ENCODE measurements around the gene PROM1. TPM values are rescaled to one million over a fixed set of nuclear protein-coding genes. Genes with fewer than 3 reads are reported as not detected.

PROM1 gene
- total and polyA plus RNA-seq, 5 donors from 2014 or later = 2.9 TPM; not detected in 4

- Histone ChIP-seq H3K4me1 (ENCODE audit: control insufficient read depth, insufficient read depth, low read length, poor library complexity, severe bottlenecking) (no peaks in the 10 kb centered on the region), H3K27me3 (ENCODE audit: control insufficient read depth, insufficient read depth, low read length) (no peaks in the 10 kb centered on the region), H3K27ac (ENCODE audit: insufficient read depth, low read length, poor library complexity, severe bottlenecking) (no peak overlapping the region), H3K4me3 (ENCODE audit: low read depth, low read length) (no peak overlapping the region), H3K36me3 (ENCODE audit: control insufficient read depth, insufficient read depth, low read length) (no peaks in the 10 kb centered on the region), H3K9me3 (ENCODE audit: control insufficient read depth in 2 of 2, low read length in 2 of 2) (no peaks in the 10 kb centered on the region)
- H3K4me1 Mint-ChIP-seq = no peaks in the 10 kb centered on the region
- H3K27me3 Mint-ChIP-seq = peaks cover 4% of the 10 kb centered on the region
- peaks cover 0 to 3% (median 0%) of the 10 kb centered on the region in 7 donors for H3K9me3 Mint-ChIP-seq
- no peak overlapping the region for H3K27ac Mint-ChIP-seq
- H3K4me3 Mint-ChIP-seq = no peak overlapping the region
- ATAC-seq (ENCODE audit: low read depth in 2 of 2) (no peak), DNase-seq (no peak)
- no peaks in the 10 kb centered on the region for H3K36me3 Mint-ChIP-seq
Measured at GRCh38 chr4:15976456-15977447, 107.1 kb downstream of the PROM1 start.

DNA sequence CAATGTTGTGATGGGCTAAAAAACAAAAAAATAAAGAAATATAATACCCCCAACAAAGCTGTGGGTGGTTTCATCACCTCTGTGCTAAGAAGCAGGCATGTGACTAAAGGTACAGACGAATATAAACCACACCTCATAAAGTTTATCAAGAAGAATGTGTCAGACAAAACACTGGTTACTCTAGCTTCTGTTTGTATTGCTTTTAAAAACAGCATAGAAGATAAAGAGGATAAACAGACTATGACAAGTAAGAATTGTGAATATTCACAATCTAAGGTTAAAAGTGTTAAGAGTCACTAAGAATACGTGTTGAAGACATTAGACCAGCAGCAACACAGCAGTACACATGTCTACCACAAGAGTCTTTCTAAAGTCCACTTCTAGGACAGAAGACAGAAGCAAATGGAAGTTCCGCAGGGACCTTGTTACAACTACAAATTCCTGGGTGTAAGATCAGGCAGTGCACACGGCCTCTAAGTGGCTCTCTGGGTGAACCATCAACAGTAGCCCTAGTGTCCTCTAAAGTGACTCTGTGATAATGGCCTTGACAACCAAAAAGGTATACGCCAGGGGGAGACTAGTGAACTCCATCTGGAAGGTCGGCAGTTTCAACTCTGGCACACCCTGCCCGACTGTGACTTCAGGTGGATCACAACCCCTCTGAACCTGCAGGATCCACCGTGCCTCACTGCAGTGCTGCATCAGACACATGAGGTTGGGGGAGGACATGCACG is 112.6 kb downstream of the PROM1 start:
- no peaks in the 10 kb centered on the region for H3K27me3 ChIP-seq (ENCODE audit: control insufficient read depth, insufficient read depth, low read length)
- ATAC-seq (ENCODE audit: low read depth in 2 of 2) (no peak), DNase-seq (no peak)
- H3K9me3 ChIP-seq (ENCODE audit: control insufficient read depth in 2 of 2, low read length in 2 of 2) = no peaks in the 10 kb centered on the region
- no peaks in the 10 kb centered on the region for H3K36me3 ChIP-seq (ENCODE audit: control insufficient read depth, insufficient read depth, low read length)
- no peaks in the 10 kb centered on the region for H3K4me1 ChIP-seq (ENCODE audit: control insufficient read depth, insufficient read depth, low read length, poor library complexity, severe bottlenecking)
- peaks cover 0 to 3% (median 0%) of the 10 kb centered on the region in 7 donors for H3K9me3 Mint-ChIP-seq
- H3K4me1 Mint-ChIP-seq = no peaks in the 10 kb centered on the region
- H3K27me3 Mint-ChIP-seq = peaks cover 7% of the 10 kb centered on the region
- H3K36me3 Mint-ChIP-seq = peaks cover 7% of the 10 kb centered on the region
- no peak overlapping the region for H3K4me3 Mint-ChIP-seq
- H3K27ac Mint-ChIP-seq = no peak overlapping the region
- H3K27ac ChIP-seq (ENCODE audit: insufficient read depth, low read length, poor library complexity, severe bottlenecking) = no peak overlapping the region
- no peak overlapping the region for H3K4me3 ChIP-seq (ENCODE audit: low read depth, low read length)

DNA sequence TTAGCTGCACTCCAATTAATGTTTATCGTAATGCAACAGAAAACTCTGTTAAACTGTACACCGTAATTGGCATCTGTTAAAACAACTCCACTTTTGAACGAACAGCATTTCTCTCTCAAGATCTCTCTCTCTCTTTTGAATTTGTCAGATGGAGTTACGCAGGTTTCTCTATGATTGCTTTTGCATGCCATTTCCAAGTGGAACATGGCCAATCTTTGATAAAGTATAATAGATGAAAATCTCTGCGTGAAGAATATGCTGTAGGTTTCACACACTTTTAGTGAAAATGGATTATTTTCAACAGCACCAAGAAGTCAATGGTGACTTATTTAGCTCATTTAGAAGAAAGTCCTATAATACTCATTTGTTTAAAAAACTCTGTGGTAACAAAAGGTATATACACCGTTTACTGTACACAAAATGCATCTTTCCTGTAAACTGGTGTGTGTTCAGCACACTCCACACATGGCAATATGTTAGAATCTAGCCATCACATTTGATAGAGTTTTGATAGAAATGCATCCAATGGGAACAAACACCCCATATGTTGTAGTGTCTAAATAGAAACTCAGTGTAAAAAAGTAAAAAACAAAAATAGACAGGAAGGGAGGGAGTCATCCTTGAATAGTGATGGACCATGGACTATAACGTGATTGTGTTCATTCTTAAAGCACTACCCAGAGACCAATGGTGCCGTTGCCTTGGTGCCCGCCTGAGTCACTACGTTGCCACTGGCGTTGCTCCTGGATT is 115.1 kb downstream of the PROM1 start:
- Mint-ChIP-seq H3K9me3 (peaks cover 0 to 6% (median 0%) of the 10 kb centered on the region in 7 donors), H3K27me3 (peaks cover 7% of the 10 kb centered on the region), H3K4me3 (no peak overlapping the region), H3K27ac (no peak overlapping the region), H3K36me3 (peaks cover 7% of the 10 kb centered on the region), H3K4me1 (no peaks in the 10 kb centered on the region)
- Histone ChIP-seq H3K9me3 (ENCODE audit: control insufficient read depth in 2 of 2, low read length in 2 of 2) (no peaks in the 10 kb centered on the region), H3K27me3 (ENCODE audit: control insufficient read depth, insufficient read depth, low read length) (no peaks in the 10 kb centered on the region), H3K36me3 (ENCODE audit: control insufficient read depth, insufficient read depth, low read length) (no peaks in the 10 kb centered on the region), H3K27ac (ENCODE audit: insufficient read depth, low read length, poor library complexity, severe bottlenecking) (no peak overlapping the region), H3K4me1 (ENCODE audit: control insufficient read depth, insufficient read depth, low read length, poor library complexity, severe bottlenecking) (no peaks in the 10 kb centered on the region), H3K4me3 (ENCODE audit: low read depth, low read length) (no peak overlapping the region)
- ATAC-seq (ENCODE audit: low read depth in 2 of 2) (no peak), DNase-seq (no peak)

DNA sequence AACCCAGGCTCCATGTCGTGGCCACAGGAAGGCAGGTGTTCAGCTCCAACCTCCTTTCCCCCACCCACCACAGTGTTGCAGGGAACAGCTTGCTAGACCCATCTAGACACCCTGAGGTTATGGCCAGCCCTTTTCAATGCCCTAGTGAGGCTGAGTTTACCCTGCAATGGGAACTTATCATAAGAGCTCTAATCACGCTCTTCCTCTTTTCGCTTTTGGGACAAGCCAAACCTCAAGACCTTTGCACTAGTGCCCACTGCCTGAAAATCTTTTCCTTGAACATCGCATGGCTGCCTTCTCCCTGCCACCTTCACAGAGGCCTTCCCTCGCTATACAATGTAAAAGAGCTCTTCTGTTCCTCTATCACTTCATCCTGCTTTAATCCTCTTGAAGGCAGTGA is 118.5 kb downstream of the PROM1 start:
- no peaks in the 10 kb centered on the region for H3K4me1 ChIP-seq (ENCODE audit: control insufficient read depth, insufficient read depth, low read length, poor library complexity, severe bottlenecking)
- H3K27me3 ChIP-seq (ENCODE audit: control insufficient read depth, insufficient read depth, low read length) = no peaks in the 10 kb centered on the region
- no peak for DNase-seq
- H3K9me3 ChIP-seq (ENCODE audit: control insufficient read depth in 2 of 2, low read length in 2 of 2) = no peaks in the 10 kb centered on the region
- H3K36me3 ChIP-seq (ENCODE audit: control insufficient read depth, insufficient read depth, low read length) = no peaks in the 10 kb centered on the region
- ATAC-seq (ENCODE audit: low read depth in 2 of 2) = no peak
- H3K27me3 Mint-ChIP-seq = peaks cover 6% of the 10 kb centered on the region
- H3K4me1 Mint-ChIP-seq = peaks cover 0 to 6% (median 0%) of the 10 kb centered on the region in 4 donors
- no peak overlapping the region for H3K4me3 ChIP-seq (ENCODE audit: low read depth, low read length)
- no peak overlapping the region for H3K27ac Mint-ChIP-seq
- no peak overlapping the region for H3K4me3 Mint-ChIP-seq
- peaks cover 0 to 4% (median 0%) of the 10 kb centered on the region in 7 donors for H3K9me3 Mint-ChIP-seq
- no peak overlapping the region for H3K27ac ChIP-seq (ENCODE audit: insufficient read depth, low read length, poor library complexity, severe bottlenecking)
- H3K36me3 Mint-ChIP-seq = peaks cover 7% of the 10 kb centered on the region

DNA sequence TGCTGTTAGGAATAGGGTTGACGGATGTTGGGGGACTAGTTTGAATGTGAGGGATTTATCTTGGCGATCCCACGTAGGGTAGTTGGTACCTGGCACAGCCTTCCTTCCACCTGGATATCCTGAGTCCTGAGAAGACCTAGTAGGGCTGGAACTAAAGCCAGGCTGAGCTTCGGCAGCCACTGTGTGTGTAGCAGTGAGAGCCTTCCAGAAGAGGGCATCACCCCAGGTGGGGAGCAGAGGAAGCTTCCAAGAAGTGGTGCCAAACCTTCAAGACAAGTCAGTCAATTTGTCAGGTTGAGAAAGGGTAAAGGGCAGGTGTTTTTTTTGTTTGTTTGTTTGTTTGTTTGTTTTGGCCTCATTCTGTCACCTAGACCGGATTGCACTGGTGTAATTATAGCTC is 119.7 kb downstream of the PROM1 start:
- Histone ChIP-seq H3K4me3 (ENCODE audit: low read depth, low read length) (no peak overlapping the region), H3K9me3 (ENCODE audit: control insufficient read depth in 2 of 2, low read length in 2 of 2) (no peaks in the 10 kb centered on the region), H3K36me3 (ENCODE audit: control insufficient read depth, insufficient read depth, low read length) (no peaks in the 10 kb centered on the region), H3K4me1 (ENCODE audit: control insufficient read depth, insufficient read depth, low read length, poor library complexity, severe bottlenecking) (no peaks in the 10 kb centered on the region), H3K27ac (ENCODE audit: insufficient read depth, low read length, poor library complexity, severe bottlenecking) (no peak overlapping the region), H3K27me3 (ENCODE audit: control insufficient read depth, insufficient read depth, low read length) (no peaks in the 10 kb centered on the region)
- peaks cover 8% of the 10 kb centered on the region for H3K27me3 Mint-ChIP-seq
- H3K9me3 Mint-ChIP-seq = peaks cover 0 to 5% (median 0%) of the 10 kb centered on the region in 7 donors
- H3K4me3 Mint-ChIP-seq = no peak overlapping the region
- peaks cover 0 to 6% (median 0%) of the 10 kb centered on the region in 4 donors for H3K4me1 Mint-ChIP-seq
- ATAC-seq (ENCODE audit: low read depth in 2 of 2) = no peak
- no peak overlapping the region for H3K27ac Mint-ChIP-seq
- no peak for DNase-seq
- peaks cover 7% of the 10 kb centered on the region for H3K36me3 Mint-ChIP-seq

- ATAC-seq (ENCODE audit: low read depth in 2 of 2) (peak; percentile 49 to 50), DNase-seq (peak in 1 of 3 donors; percentile 4)
- H3K9me3 Mint-ChIP-seq = peaks cover 0 to 5% (median 0%) of the 10 kb centered on the region in 7 donors
- H3K27me3 ChIP-seq (ENCODE audit: control insufficient read depth, insufficient read depth, low read length) = no peaks in the 10 kb centered on the region
- H3K27me3 Mint-ChIP-seq = peaks cover 8% of the 10 kb centered on the region
- H3K36me3 ChIP-seq (ENCODE audit: control insufficient read depth, insufficient read depth, low read length) = no peaks in the 10 kb centered on the region
- H3K36me3 Mint-ChIP-seq = peaks cover 7% of the 10 kb centered on the region
- H3K27ac ChIP-seq (ENCODE audit: insufficient read depth, low read length, poor library complexity, severe bottlenecking) = no peak overlapping the region
- no peak overlapping the region for H3K27ac Mint-ChIP-seq
- no peak overlapping the region for H3K4me3 Mint-ChIP-seq
- no peak overlapping the region for H3K4me3 ChIP-seq (ENCODE audit: low read depth, low read length)
- no peaks in the 10 kb centered on the region for H3K4me1 ChIP-seq (ENCODE audit: control insufficient read depth, insufficient read depth, low read length, poor library complexity, severe bottlenecking)
- peaks cover 0 to 6% (median 0%) of the 10 kb centered on the region in 4 donors for H3K4me1 Mint-ChIP-seq
- H3K9me3 ChIP-seq (ENCODE audit: control insufficient read depth in 2 of 2, low read length in 2 of 2) = no peaks in the 10 kb centered on the region
Measured at GRCh38 chr4:15963576-15963975, 120.2 kb downstream of the PROM1 start.

DNA sequence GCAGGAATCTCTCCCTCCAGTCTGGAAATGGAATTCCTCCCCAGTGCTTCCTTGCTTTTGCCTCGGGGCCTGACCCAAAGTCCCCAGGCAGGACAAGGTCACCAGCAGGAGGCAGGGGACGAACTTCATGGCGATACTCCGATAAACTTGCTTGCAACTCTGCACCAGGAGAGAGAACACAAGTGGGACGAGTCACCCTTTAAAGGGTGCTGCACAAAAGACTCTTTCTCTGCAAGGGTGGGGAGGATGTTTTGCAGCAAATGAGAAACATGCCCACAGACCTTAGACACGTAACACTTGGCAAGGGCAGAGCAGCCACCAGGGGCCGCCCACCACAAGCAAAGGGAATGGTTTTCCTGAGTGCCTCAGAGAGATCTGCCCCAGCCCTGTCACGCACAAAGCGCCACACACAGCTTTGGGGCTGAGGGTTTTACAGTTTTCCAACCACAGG is 120.8 kb downstream of the PROM1 start, which contains the start of gene FGFBP2:
TSS of gene FGFBP2 (minus strand) at position 175 of the 451 bp plus-strand sequence. CDS start at position 129, 46 bp downstream.
- peaks cover 8% of the 10 kb centered on the region for H3K27me3 Mint-ChIP-seq
- no peaks in the 10 kb centered on the region for H3K27me3 ChIP-seq (ENCODE audit: control insufficient read depth, insufficient read depth, low read length)

More for the DNA sequence above, 120.8 kb downstream of the PROM1 start, which contains the start of gene FGFBP2:
- Histone ChIP-seq H3K4me1 (ENCODE audit: control insufficient read depth, insufficient read depth, low read length, poor library complexity, severe bottlenecking) (no peaks in the 10 kb centered on the region), H3K36me3 (ENCODE audit: control insufficient read depth, insufficient read depth, low read length) (no peaks in the 10 kb centered on the region), H3K27ac (ENCODE audit: insufficient read depth, low read length, poor library complexity, severe bottlenecking) (no peak within 1 kb of the TSS), H3K9me3 (ENCODE audit: control insufficient read depth in 2 of 2, low read length in 2 of 2) (no peaks in the 10 kb centered on the region), H3K4me3 (ENCODE audit: low read depth, low read length) (no peak within 1 kb of the TSS)
- ATAC-seq (ENCODE audit: low read depth in 2 of 2) = peak; percentile 33 to 55
- Mint-ChIP-seq H3K9me3 (peaks cover 0 to 5% (median 0%) of the 10 kb centered on the region in 7 donors), H3K4me1 (peaks cover 0 to 6% (median 0%) of the 10 kb centered on the region in 4 donors), H3K4me3 (no peak within 1 kb of the TSS), H3K27ac (no peak within 1 kb of the TSS), H3K36me3 (peaks cover 7% of the 10 kb centered on the region)
- DNase-seq = peak in 2 of 3 donors; percentile 3 to 56

Measured in CD4-positive, CD25-positive, alpha-beta regulatory T cell (primary cell).